A549 (cell line): ENCODE data around the gene ZNF574. TPM values are rescaled to one million over a fixed set of nuclear protein-coding genes. Genes with fewer than 3 reads are reported as not detected.

Source experiments
- ATAC-seq, 2 experiments: fragments of 200-7000 bp in 1 of 2; fragments of >200 bp in 1 of 2; cut with Nextera tagmentation in 1 of 2; cut with Tn5 transposase in 1 of 2; 3 replicates each; pipeline versions ENCODE4 v1.8.0 to v1.9.1; 2018 to 2020; ENCODE audit warnings: mild to moderate bottlenecking in 1 of 2, moderate library complexity in 1 of 2
- CTCF ChIA-PET: fragments of 300-600 bp; sonication (Branson Sonifier 250); formaldehyde crosslinking; extraction: SDS; loops from one replicate; lab custom pipeline; 2021; ENCODE audit warnings: antibody characterized with exemption, inconsistent platforms; lab: Yijun Ruan, JAX
- POLR2A ChIA-PET: fragments of 350-600 bp; formaldehyde crosslinking; extraction: SDS; loops from one replicate; lab custom pipeline; 2021; ENCODE audit warnings: antibody characterized with exemption, inconsistent platforms; lab: Yijun Ruan, JAX
- DNase-seq, 2 experiments: peaks; one replicate each; pipeline versions ENCODE4 v3.0.0 to v3.0.0-alpha.2; 2011 to 2016; ENCODE audit warnings: low read depth in 1 of 2, low spot score in 1 of 2
- FAIRE-seq: peaks from 2 replicates; lab custom pipeline; 2011; peaks lifted over from hg19 to GRCh38; lab: Jason Lieb, UNC
- H3K27ac ChIP-seq, 2 experiments: fragments of >200 bp; sonication (Bioruptor Twin); formaldehyde crosslinking; 3 replicates each; pipeline ENCODE4 v1.5.1; 2016 to 2017
- H3K4me1 ChIP-seq: fragments of >200 bp; sonication (Bioruptor Twin); formaldehyde crosslinking; 3 replicates; pipeline ENCODE4 v1.6.1; 2016
- H3K4me2 ChIP-seq: fragments of >200 bp; sonication (Bioruptor Twin); formaldehyde crosslinking; 3 replicates; pipeline ENCODE4 v1.6.1; 2016
- H3K4me3 ChIP-seq: fragments of >200 bp; sonication (Bioruptor Twin); formaldehyde crosslinking; 3 replicates; pipeline ENCODE4 v1.5.1; 2016
- H3K9me3 ChIP-seq: fragments of >200 bp; sonication (Bioruptor Twin); formaldehyde crosslinking; 3 replicates; pipeline ENCODE4 v1.6.1; 2016
- CBX8 ChIP-seq: fragments of 200-600 bp; sonication (generic); IDR thresholded peaks from 2 replicates; pipeline ENCODE4 v1.6.1; 2016
- CHD2 ChIP-seq: fragments of 150-350 bp; IDR thresholded peaks from 2 replicates; pipeline ENCODE4 v1.6.1; 2014; ENCODE audit warnings: low read length; ENCODE audit not compliant: partially characterized antibody
- CHD4 ChIP-seq: fragments of 200-600 bp; sonication (generic); IDR thresholded peaks from 2 replicates; pipeline ENCODE4 v1.6.1; 2016; ENCODE audit warnings: antibody characterized with exemption, mild to moderate bottlenecking, borderline replicate concordance
- CTCF ChIP-seq: fragments of >200 bp; sonication (Bioruptor Twin); formaldehyde crosslinking; IDR thresholded peaks from 3 replicates; pipeline ENCODE4 v1.5.1; 2016
- EHF ChIP-seq: fragments of 250-450 bp; sonication (Bioruptor Pico); IDR thresholded peaks from 2 replicates; pipeline ENCODE4 v1.5.0; 2020; ENCODE audit warnings: mild to moderate bottlenecking
- EHMT2 ChIP-seq: fragments of 200-600 bp; sonication (generic); IDR thresholded peaks from 2 replicates; pipeline ENCODE4 v1.6.1; 2016; ENCODE audit warnings: antibody characterized with exemption, low read depth, mild to moderate bottlenecking, moderate library complexity
- FOSB ChIP-seq: fragments of 250-450 bp; sonication (Bioruptor Pico); IDR thresholded peaks from 2 replicates; pipeline ENCODE4 v1.5.0; 2020; ENCODE audit warnings: mild to moderate bottlenecking, moderate library complexity
- FOSL2 ChIP-seq, 2 experiments: fragments of 450-650 bp in 1 of 2; fragments of >200 bp in 1 of 2; sonication (Bioruptor Twin) in 1 of 2; formaldehyde crosslinking; IDR thresholded peaks; 2 replicates each; pipeline versions ENCODE4 v1.5.0 to v1.6.1; 2016 to 2020; ENCODE audit warnings: mild to moderate bottlenecking in 1 of 2, moderate library complexity in 1 of 2
- FOXS1 ChIP-seq: fragments of 250-450 bp; sonication (Bioruptor Pico); IDR thresholded peaks from 2 replicates; pipeline ENCODE4 v1.5.0; 2020; ENCODE audit warnings: mild to moderate bottlenecking, moderate library complexity
- GATA3 ChIP-seq: IDR thresholded peaks from 2 replicates; pipeline ENCODE4 v1.6.1; 2012; ENCODE audit warnings: borderline replicate concordance
- HES2 ChIP-seq: fragments of >200 bp; sonication (Bioruptor Twin); formaldehyde crosslinking; IDR thresholded peaks from 2 replicates; pipeline ENCODE4 v1.6.1; 2016
- HEYL ChIP-seq: fragments of 250-450 bp; sonication (Bioruptor Pico); IDR thresholded peaks from 2 replicates; pipeline ENCODE4 v1.8.0; 2021; ENCODE audit warnings: mild to moderate bottlenecking, moderate library complexity
- HOXB13 ChIP-seq: fragments of 250-450 bp; sonication (Bioruptor Pico); IDR thresholded peaks from 2 replicates; pipeline ENCODE4 v1.5.0; 2020; ENCODE audit warnings: low read depth, mild to moderate bottlenecking, moderate library complexity
- HOXB5 ChIP-seq: fragments of 250-450 bp; sonication (Bioruptor Pico); IDR thresholded peaks from 2 replicates; pipeline ENCODE4 v1.5.0; 2020; ENCODE audit warnings: mild to moderate bottlenecking, moderate library complexity
- MAZ ChIP-seq: fragments of 150-350 bp; IDR thresholded peaks from 2 replicates; pipeline ENCODE4 v1.6.1; 2014; ENCODE audit warnings: antibody characterized with exemption, low read depth, low read length, borderline replicate concordance
- MYC ChIP-seq: IDR thresholded peaks from 2 replicates; pipeline ENCODE4 v1.6.1; 2012; ENCODE audit warnings: mild to moderate bottlenecking, inconsistent platforms, low read length, improper control_type of control experiment, borderline replicate concordance
- NPAS2 ChIP-seq: fragments of 250-450 bp; sonication (Bioruptor Pico); IDR thresholded peaks from 2 replicates; pipeline ENCODE4 v1.8.0; 2022; ENCODE audit warnings: mild to moderate bottlenecking, moderate library complexity, borderline replicate concordance
- NR3C1 ChIP-seq: fragments of >200 bp; sonication (Bioruptor Twin); formaldehyde crosslinking; IDR thresholded peaks from 3 replicates; pipeline ENCODE4 v1.6.1; 2017
- PBX3 ChIP-seq: IDR thresholded peaks from 2 replicates; pipeline ENCODE4 v1.6.1; 2012
- POLR2A ChIP-seq: IDR thresholded peaks from 2 replicates; pipeline ENCODE4 v1.6.1; 2012; ENCODE audit warnings: mild to moderate bottlenecking, low read length
- RFX5 ChIP-seq: fragments of 450-650 bp; IDR thresholded peaks from 2 replicates; pipeline ENCODE4 v1.7.1; 2014; ENCODE audit warnings: antibody characterized with exemption, mild to moderate bottlenecking, moderate library complexity
- SMC3 ChIP-seq: fragments of >200 bp; sonication (Bioruptor Twin); formaldehyde crosslinking; IDR thresholded peaks from 3 replicates; pipeline ENCODE4 v1.6.1; 2018; ENCODE audit warnings: inconsistent platforms
- TFCP2L1 ChIP-seq: fragments of 250-450 bp; sonication (Bioruptor Pico); IDR thresholded peaks from 2 replicates; pipeline ENCODE4 v1.5.0; 2021; ENCODE audit warnings: mild to moderate bottlenecking
- USF2 ChIP-seq: fragments of 450-650 bp; IDR thresholded peaks from 2 replicates; pipeline ENCODE4 v1.6.1; 2014; ENCODE audit warnings: antibody characterized with exemption
- ZC3H11A ChIP-seq: fragments of 450-650 bp; IDR thresholded peaks from 2 replicates; pipeline ENCODE4 v1.6.1; 2014; ENCODE audit warnings: antibody characterized with exemption, mild to moderate bottlenecking
- ZFP36 ChIP-seq: fragments of 450-650 bp; IDR thresholded peaks from 2 replicates; pipeline ENCODE4 v1.6.1; 2014; ENCODE audit warnings: borderline replicate concordance; ENCODE audit not compliant: partially characterized antibody
- WGBS: methylation state at CpG from one replicate; pipeline ENCODE4 v1.1.6; 2017; ENCODE audit errors: missing lambda C conversion rate; 5-methylcytosine and 5-hydroxymethylcytosine counted together
- polyA plus RNA-seq, 4 experiments: library from polyadenylated mRNA; depleted of rRNA in 3 of 4; stranded (reverse); fragments of >200 nt; fragmentation: RNase III in 1 of 4; extraction: RNeasy Plus Mini Kit Qiagen cat#74134 plus additional on column Dnase treatment in 1 of 4; gene quantifications; 2 replicates in 3 of 4; 3 replicates in 1 of 4; pipeline ENCODE4 v1.2.3, GENCODE V29; 2011 to 2017
- TF ChIP-seq, protein P1 (sequence below): fragments of 250-450 bp; sonication (Bioruptor Pico); IDR thresholded peaks from 2 replicates; pipeline ENCODE4 v1.5.0; 2020; ENCODE audit warnings: low read depth, mild to moderate bottlenecking, moderate library complexity

The ZNF574 gene
- polyA plus RNA-seq, 2 of the 4 experiments (the other 2 are of a cell fraction), result 11.3 to 21.8 TPM

GRCh38 chr19:42059196-42059595 is 16.8 kb upstream of the ZNF574 start:
- CTCF ChIA-PET, result interaction anchor here (0.7 to 21.9 kb wide), 3 partner anchors 10 to 100 kb away, joined by 5 to 324 read pairs (median 5); no protein-coding TSS in a partner anchor
- FAIRE-seq, result no peak
- H3K9me3 ChIP-seq, result no peaks in the 10 kb centered on the region
- no peak overlapping the region for H3K27ac ChIP-seq
- TF ChIP-seq HOXB5 (CRISPR knock-in tag) (no peak), ZFP36 (no peak), RFX5 (no peak), FOSL2 (IDR thresholded peaks at IDR 0.05) (no peak), FOSL2 (CRISPR knock-in tag; IDR thresholded peaks at IDR 0.05) (no peak), ZC3H11A (no peak), NPAS2 (CRISPR knock-in tag) (no peak), CTCF (no peak), HOXB13 (CRISPR knock-in tag) (no peak), NR3C1 (no peak), FOXS1 (no peak), TFCP2L1 (CRISPR knock-in tag) (no peak), MYC (no peak), USF2 (no peak), MAZ (no peak), EHMT2 (no peak), EHF (CRISPR knock-in tag) (no peak), FOSB (no peak)
- TF ChIP-seq, protein P1, sequence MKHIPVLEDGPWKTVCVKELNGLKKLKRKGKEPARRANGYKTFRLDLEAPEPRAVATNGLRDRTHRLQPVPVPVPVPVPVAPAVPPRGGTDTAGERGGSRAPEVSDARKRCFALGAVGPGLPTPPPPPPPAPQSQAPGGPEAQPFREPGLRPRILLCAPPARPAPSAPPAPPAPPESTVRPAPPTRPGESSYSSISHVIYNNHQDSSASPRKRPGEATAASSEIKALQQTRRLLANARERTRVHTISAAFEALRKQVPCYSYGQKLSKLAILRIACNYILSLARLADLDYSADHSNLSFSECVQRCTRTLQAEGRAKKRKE (CRISPR knock-in tag), result no peak
- POLR2A ChIA-PET, result no interaction called here
- no peaks in the 10 kb centered on the region for H3K4me1 ChIP-seq
- 84% methylated on average over 13 of the region's 13 CpGs for WGBS
- H3K4me3 ChIP-seq, result no peak overlapping the region
- DNase-seq, result no peak
- no peak overlapping the region for H3K4me2 ChIP-seq
- no peak for ATAC-seq

DNA sequence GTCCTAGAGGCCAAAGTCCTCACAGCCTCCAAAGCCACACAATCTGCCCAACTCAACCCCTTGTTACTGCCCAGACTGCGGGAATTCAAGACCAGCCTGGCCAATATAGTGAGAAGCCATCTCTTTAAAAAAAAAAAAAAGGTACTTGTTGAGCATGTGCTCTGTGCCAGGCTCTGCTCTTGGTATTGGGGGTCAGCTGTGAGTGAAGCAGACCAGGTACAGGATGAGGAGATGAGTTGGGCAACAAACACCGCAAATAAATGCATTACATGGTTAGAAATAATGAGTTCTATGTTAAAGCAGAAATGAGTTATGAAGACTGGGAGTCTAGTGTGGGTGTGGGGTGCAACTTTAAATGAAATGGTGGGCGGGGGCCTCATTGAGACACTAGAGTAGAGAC is 15.8 kb upstream of the ZNF574 start:
- H3K4me3 ChIP-seq, result no peak overlapping the region
- TF ChIP-seq CHD2 (no peak), FOXS1 (no peak), HEYL (CRISPR knock-in tag) (no peak), FOSB (no peak), CHD4 (no peak), CTCF (no peak), SMC3 (no peak), POLR2A (no peak), CBX8 (no peak), NPAS2 (CRISPR knock-in tag) (no peak), PBX3 (no peak), HES2 (no peak), GATA3 (no peak), RFX5 (no peak)
- WGBS, result 63% methylated on average over 3 of the region's 3 CpGs
- ChIA-PET POLR2A (no interaction called here), CTCF (interaction anchor here (0.6 to 21.9 kb wide), 2 partner anchors 27 to 102 kb away, joined by 3 to 324 read pairs; no protein-coding TSS in a partner anchor)
- H3K4me1 ChIP-seq, result no peaks in the 10 kb centered on the region
- no peaks in the 10 kb centered on the region for H3K9me3 ChIP-seq
- H3K4me2 ChIP-seq, result no peak overlapping the region
- no peak for ATAC-seq
- no peak for FAIRE-seq
- DNase-seq, result no peak
- H3K27ac ChIP-seq, result no peak overlapping the region
